Osteocyte (in vitro differentiated cells): ENCODE measurements around the gene DNAAF5. TPM values are rescaled to one million over a fixed set of nuclear protein-coding genes. Genes with fewer than 3 reads are reported as not detected.

Experiments
- DNase-seq: peaks from one replicate; pipeline ENCODE4 v3.0.0; 2021; ENCODE audit warnings: mixed read lengths; ENCODE audit not compliant: unreplicated experiment; ENCODE audit errors: extremely low spot score
- H3K27ac Mint-ChIP-seq: one replicate; pipeline ENCODE4 v1.8.0; 2021; ENCODE audit warnings: mild to moderate bottlenecking, mixed read lengths; ENCODE audit not compliant: unreplicated experiment
- H3K27me3 Mint-ChIP-seq: one replicate; pipeline ENCODE4 v1.8.0; 2021; ENCODE audit warnings: mixed read lengths; ENCODE audit not compliant: unreplicated experiment
- H3K36me3 Mint-ChIP-seq: one replicate; pipeline ENCODE4 v1.8.0; 2021; ENCODE audit warnings: mixed read lengths; ENCODE audit not compliant: unreplicated experiment
- H3K4me1 Mint-ChIP-seq: one replicate; pipeline ENCODE4 v1.8.0; 2021; ENCODE audit warnings: mixed read lengths; ENCODE audit not compliant: unreplicated experiment
- H3K4me3 Mint-ChIP-seq: one replicate; pipeline ENCODE4 v1.8.0; 2021; ENCODE audit warnings: mild to moderate bottlenecking, moderate library complexity, mixed read lengths; ENCODE audit not compliant: unreplicated experiment
- H3K9me3 Mint-ChIP-seq: one replicate; pipeline ENCODE4 v1.8.0; 2021; ENCODE audit warnings: mixed read lengths; ENCODE audit not compliant: unreplicated experiment
- total RNA-seq: library from RNA; stranded (reverse); gene quantifications from 2 replicates; pipeline ENCODE4 v1.2.1, GENCODE V29; 2021
- TF ChIP-seq, protein P1 (sequence below): fragments of 200-600 bp; sonication (generic); IDR thresholded peaks from 2 replicates; pipeline ENCODE4 v1.5.0; 2021; ENCODE audit warnings: antibody characterized with exemption, mild to moderate bottlenecking, moderate library complexity

Gene DNAAF5
- total RNA-seq, 1 donor from 2014 or later, result 28.1 TPM

DNA sequence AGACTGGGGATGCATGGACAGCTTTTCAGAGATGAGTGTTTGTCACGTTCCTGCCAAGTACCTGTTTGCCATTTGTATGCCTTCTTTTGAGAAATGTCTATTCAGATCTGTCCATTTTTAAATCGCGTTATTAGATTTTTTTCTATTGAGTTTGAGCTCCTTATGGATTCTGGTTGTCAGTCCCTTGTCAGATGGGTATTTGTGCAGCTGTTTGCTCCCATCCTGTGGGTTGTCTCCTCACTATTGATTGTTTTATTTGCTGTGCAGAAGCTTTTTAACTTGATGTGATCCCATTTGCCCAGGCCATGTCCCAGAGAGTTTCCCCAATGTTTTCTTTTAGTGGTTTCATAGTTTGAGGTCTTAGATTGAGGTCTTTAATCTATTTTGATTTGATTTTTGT is 6.1 kb downstream of the DNAAF5 start:
- no peak overlapping the region for H3K27ac Mint-ChIP-seq
- TF ChIP-seq, protein P1, sequence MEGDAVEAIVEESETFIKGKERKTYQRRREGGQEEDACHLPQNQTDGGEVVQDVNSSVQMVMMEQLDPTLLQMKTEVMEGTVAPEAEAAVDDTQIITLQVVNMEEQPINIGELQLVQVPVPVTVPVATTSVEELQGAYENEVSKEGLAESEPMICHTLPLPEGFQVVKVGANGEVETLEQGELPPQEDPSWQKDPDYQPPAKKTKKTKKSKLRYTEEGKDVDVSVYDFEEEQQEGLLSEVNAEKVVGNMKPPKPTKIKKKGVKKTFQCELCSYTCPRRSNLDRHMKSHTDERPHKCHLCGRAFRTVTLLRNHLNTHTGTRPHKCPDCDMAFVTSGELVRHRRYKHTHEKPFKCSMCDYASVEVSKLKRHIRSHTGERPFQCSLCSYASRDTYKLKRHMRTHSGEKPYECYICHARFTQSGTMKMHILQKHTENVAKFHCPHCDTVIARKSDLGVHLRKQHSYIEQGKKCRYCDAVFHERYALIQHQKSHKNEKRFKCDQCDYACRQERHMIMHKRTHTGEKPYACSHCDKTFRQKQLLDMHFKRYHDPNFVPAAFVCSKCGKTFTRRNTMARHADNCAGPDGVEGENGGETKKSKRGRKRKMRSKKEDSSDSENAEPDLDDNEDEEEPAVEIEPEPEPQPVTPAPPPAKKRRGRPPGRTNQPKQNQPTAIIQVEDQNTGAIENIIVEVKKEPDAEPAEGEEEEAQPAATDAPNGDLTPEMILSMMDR, result no peak
- peaks cover 7% of the 10 kb centered on the region for H3K36me3 Mint-ChIP-seq
- no peak overlapping the region for H3K4me3 Mint-ChIP-seq
- H3K27me3 Mint-ChIP-seq, result no peaks in the 10 kb centered on the region
- H3K4me1 Mint-ChIP-seq, result peaks cover 22% of the 10 kb centered on the region
- H3K9me3 Mint-ChIP-seq, result no peaks in the 10 kb centered on the region
- no peak for DNase-seq

DNA sequence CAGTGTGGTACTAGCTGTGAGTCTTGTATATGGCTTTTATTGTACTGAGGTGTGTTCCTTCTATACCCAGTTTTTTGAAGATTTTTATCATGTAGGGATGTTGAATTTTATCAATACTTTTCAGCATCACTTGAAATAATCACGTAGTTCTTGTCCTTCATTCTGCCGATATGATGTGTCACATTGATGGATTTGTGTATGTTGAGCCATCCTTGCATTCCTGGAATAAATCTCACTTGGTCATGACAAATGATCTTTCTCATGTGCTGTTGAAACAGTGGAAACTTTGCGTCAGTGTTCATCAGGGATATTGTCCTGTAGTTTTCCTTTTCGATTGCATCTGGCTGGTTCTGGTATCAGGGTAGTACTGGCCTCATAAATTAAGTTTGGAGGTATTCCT is 7.7 kb downstream of the DNAAF5 start:
- no peak for DNase-seq
- peaks cover 7% of the 10 kb centered on the region for H3K36me3 Mint-ChIP-seq
- H3K4me3 Mint-ChIP-seq, result no peak overlapping the region
- H3K27me3 Mint-ChIP-seq, result no peaks in the 10 kb centered on the region
- H3K27ac Mint-ChIP-seq, result no peak overlapping the region
- H3K4me1 Mint-ChIP-seq, result peaks cover 14% of the 10 kb centered on the region
- TF ChIP-seq, protein P1, result no peak
- H3K9me3 Mint-ChIP-seq, result no peaks in the 10 kb centered on the region

DNA sequence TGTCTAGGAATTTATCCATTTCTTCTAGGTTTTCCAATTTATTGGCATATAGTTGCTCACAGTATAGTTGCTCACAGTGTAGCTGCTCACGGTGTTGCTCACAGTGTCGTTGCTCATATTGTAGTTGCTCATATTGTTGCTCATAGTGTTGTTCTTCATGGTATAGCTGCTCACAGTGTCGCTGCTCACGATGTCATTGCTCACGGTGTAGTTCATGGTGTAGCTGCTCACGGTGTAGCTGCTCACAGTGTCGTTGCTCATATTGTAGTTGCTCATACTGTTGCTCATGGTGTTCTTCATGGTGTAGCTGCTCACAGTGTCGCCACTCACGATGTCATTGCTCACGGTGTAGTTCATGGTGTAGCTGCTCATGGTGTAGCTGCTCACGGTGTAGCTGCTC is 8.3 kb downstream of the DNAAF5 start:
- H3K27ac Mint-ChIP-seq, result no peak overlapping the region
- DNase-seq, result no peak
- TF ChIP-seq, protein P1, result no peak
- peaks cover 7% of the 10 kb centered on the region for H3K36me3 Mint-ChIP-seq
- no peaks in the 10 kb centered on the region for H3K27me3 Mint-ChIP-seq
- no peak overlapping the region for H3K4me3 Mint-ChIP-seq
- H3K9me3 Mint-ChIP-seq, result no peaks in the 10 kb centered on the region
- H3K4me1 Mint-ChIP-seq, result peaks cover 14% of the 10 kb centered on the region

DNA sequence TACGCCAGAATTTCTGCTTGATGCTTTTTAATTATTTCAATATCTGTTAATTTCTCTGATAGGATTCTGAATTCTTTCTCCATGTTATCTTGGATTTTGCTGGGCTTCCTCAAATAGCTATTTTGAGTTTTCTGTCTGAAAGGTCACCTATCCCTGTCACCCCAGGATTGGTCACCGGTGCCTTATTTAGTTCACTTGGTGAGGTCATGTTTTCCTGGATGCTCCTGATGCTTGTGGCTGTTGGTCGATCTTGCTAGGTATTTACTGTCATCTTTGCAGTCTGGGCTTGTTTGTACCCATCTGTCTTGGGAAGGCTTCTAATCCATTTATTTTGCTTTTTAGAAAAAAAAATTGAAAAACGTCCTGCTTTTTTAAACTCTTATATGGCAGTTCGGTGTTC is 11.7 kb downstream of the DNAAF5 start:
- Mint-ChIP-seq H3K36me3 (peaks cover 8% of the 10 kb centered on the region), H3K4me3 (no peak overlapping the region), H3K27me3 (no peaks in the 10 kb centered on the region), H3K9me3 (no peaks in the 10 kb centered on the region), H3K4me1 (no peaks in the 10 kb centered on the region), H3K27ac (no peak overlapping the region)
- TF ChIP-seq, protein P1, result no peak
- no peak for DNase-seq

DNA sequence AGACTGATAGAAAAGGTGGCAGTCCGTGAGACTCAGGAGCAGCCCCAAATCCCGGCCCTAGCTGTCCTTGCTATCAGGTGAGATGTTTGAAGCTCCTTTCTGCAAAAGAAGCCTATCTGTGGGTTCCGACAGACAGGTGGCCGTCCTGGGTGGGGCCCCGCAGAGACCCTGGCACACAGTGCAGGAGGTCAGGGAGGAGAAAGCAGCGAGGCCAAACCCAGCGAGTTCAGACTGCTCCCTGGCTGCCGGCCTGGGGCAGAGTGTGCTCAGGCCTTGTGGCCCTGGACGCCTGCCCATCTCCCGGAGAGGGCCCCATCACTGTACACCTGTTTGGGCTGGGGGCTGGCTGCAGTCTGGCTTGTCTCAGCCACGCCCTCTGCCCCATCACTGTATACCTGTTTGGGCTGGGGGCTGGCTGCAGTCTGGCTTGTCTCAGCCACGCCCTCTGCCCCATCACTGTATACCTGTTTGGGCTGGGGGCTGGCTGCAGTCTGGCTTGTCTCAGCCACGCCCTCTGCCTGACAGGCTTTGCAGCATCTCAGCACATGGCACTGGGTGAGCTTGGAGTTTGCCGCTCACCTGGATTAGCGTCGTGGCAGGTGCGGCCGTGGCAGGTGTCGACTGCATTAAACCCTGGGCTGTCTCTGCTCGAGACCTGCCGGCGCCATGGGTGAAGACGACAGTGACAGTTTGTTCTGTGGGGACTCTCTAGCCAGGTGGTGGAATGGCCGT is 12.4 kb downstream of the DNAAF5 start:
- no peak overlapping the region for H3K4me3 Mint-ChIP-seq
- H3K4me1 Mint-ChIP-seq, result no peaks in the 10 kb centered on the region
- TF ChIP-seq, protein P1, result no peak
- no peak for DNase-seq
- H3K36me3 Mint-ChIP-seq, result peaks cover 9% of the 10 kb centered on the region
- no peak overlapping the region for H3K27ac Mint-ChIP-seq
- H3K9me3 Mint-ChIP-seq, result no peaks in the 10 kb centered on the region
- no peaks in the 10 kb centered on the region for H3K27me3 Mint-ChIP-seq
